ENCODE results near the gene WWOX. TPM values are rescaled to one million over a fixed set of nuclear protein-coding genes. Genes with fewer than 3 reads are reported as not detected.

The WWOX gene
- total RNA-seq, 6 donors from 2014 or later = 18.7 to 167 (median 31.0) TPM

DNA sequence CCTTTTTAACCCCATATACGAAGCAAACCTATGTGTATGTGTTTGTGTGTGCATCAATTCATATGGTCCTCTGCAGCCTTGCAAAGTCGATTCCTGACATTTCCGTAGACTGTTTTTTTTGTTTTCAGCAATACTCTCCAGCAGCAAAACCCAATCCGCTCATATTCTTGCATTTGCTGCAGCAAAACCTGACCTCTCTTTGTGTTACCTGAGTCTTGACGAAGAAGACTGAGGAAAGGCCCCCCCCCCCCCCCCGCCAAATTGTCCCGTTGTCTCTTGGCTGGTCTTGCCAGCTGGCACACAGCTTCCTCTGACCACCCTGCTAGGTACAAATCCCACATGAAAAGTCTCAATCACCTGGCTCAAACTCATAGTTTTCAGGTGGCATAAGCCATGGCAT, 494.7 kb downstream of the WWOX start:
- DNase-seq (no peak), ATAC-seq (ENCODE audit: low FRiP score in 2 of 2) (no peak)
- TF ChIP-seq, protein P1, sequence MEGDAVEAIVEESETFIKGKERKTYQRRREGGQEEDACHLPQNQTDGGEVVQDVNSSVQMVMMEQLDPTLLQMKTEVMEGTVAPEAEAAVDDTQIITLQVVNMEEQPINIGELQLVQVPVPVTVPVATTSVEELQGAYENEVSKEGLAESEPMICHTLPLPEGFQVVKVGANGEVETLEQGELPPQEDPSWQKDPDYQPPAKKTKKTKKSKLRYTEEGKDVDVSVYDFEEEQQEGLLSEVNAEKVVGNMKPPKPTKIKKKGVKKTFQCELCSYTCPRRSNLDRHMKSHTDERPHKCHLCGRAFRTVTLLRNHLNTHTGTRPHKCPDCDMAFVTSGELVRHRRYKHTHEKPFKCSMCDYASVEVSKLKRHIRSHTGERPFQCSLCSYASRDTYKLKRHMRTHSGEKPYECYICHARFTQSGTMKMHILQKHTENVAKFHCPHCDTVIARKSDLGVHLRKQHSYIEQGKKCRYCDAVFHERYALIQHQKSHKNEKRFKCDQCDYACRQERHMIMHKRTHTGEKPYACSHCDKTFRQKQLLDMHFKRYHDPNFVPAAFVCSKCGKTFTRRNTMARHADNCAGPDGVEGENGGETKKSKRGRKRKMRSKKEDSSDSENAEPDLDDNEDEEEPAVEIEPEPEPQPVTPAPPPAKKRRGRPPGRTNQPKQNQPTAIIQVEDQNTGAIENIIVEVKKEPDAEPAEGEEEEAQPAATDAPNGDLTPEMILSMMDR (IDR thresholded peaks at IDR 0.05) = no peak
- TF ChIP-seq EP300 (IDR thresholded peaks at IDR 0.05) = no peak
- no peak for TF ChIP-seq POLR2AphosphoS5 (IDR thresholded peaks at IDR 0.05)
- no peak for TF ChIP-seq POLR2A (IDR thresholded peaks at IDR 0.05)
- Histone ChIP-seq H3K27me3 (no peaks in the 10 kb centered on the region), H3K36me3 (no peaks in the 10 kb centered on the region), H3K27ac (no peak overlapping the region), H3K9me3 (no peaks in the 10 kb centered on the region), H3K4me1 (no peaks in the 10 kb centered on the region), H3K4me3 (no peak overlapping the region)
- 74 to 79% methylated on average over 7 of the region's 7 CpGs for WGBS, 2 donors

DNA sequence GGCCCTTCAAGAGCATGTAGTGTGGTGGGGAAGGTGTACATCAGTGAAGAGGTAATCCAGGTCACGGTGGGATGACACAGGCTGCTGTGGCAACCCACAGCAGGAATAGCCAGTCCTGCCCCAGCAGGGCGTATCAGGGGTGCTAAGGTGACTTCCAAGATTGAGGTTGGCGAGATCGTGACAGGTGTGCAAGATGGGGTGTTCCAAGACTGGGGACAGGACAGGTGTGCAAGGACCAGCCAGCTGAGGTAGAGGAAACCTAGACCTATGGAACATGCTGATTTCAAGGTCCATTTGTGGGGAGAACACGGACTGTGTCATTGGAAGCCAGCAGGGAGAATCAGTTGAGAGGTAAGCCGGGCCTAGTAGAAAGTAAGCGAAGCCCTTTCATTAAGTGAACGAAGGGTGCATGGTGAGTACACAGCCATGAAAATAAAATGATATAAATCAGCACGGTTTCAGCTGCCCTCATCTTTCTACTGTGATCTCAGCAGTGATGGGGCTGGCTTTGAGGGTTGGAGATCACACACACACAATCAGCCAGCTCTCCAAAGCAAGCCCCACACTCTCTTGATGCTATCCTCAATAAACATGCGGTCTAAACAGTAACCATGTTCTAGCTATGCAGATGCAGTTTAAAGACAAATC, 497.0 kb downstream of the WWOX start:
- Histone ChIP-seq H3K4me1 (no peaks in the 10 kb centered on the region), H3K4me3 (no peak overlapping the region), H3K36me3 (no peaks in the 10 kb centered on the region), H3K27ac (no peak overlapping the region), H3K9me3 (no peaks in the 10 kb centered on the region), H3K27me3 (no peaks in the 10 kb centered on the region)
- DNase-seq (no peak), ATAC-seq (ENCODE audit: low FRiP score in 2 of 2) (no peak)
- 95 to 97% methylated on average over 10 of the region's 10 CpGs for WGBS, 2 donors
- TF ChIP-seq POLR2AphosphoS5 (IDR thresholded peaks at IDR 0.05) (no peak), POLR2A (IDR thresholded peaks at IDR 0.05) (no peak), EP300 (IDR thresholded peaks at IDR 0.05) (no peak)
- TF ChIP-seq, protein P1 (IDR thresholded peaks at IDR 0.05) = no peak

DNA sequence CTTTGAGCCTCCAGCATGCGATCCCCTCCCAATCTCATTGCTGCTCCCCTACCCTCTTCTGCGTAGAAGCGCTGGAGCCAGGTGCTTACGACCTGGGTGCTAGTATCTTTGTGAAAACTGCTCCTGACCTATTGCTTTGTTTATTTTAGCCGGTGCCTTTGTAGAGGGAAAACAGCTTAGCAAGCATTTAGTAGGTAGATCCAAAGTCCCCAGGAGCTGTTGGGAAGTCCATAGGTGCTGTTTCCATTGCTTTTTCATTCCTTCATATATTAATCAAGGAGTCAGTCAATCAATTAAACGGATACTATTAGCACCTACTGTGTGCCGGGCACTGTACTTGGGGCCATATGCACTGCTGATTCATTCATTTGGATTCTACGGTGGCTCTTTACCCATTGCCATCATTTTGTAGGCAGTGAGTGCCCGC, 497.6 kb downstream of the WWOX start:
- DNase-seq (no peak), ATAC-seq (ENCODE audit: low FRiP score in 2 of 2) (no peak)
- Histone ChIP-seq H3K36me3 (no peaks in the 10 kb centered on the region), H3K27me3 (no peaks in the 10 kb centered on the region), H3K4me3 (no peak overlapping the region), H3K27ac (no peak overlapping the region), H3K4me1 (no peaks in the 10 kb centered on the region), H3K9me3 (no peaks in the 10 kb centered on the region)
- TF ChIP-seq POLR2A (IDR thresholded peaks at IDR 0.05) = no peak
- TF ChIP-seq, protein P1 (IDR thresholded peaks at IDR 0.05) = no peak
- no peak for TF ChIP-seq POLR2AphosphoS5 (IDR thresholded peaks at IDR 0.05)
- TF ChIP-seq EP300 (IDR thresholded peaks at IDR 0.05) = no peak
- WGBS, 2 donors = 91 to 96% methylated on average over 9 of the region's 9 CpGs

DNA sequence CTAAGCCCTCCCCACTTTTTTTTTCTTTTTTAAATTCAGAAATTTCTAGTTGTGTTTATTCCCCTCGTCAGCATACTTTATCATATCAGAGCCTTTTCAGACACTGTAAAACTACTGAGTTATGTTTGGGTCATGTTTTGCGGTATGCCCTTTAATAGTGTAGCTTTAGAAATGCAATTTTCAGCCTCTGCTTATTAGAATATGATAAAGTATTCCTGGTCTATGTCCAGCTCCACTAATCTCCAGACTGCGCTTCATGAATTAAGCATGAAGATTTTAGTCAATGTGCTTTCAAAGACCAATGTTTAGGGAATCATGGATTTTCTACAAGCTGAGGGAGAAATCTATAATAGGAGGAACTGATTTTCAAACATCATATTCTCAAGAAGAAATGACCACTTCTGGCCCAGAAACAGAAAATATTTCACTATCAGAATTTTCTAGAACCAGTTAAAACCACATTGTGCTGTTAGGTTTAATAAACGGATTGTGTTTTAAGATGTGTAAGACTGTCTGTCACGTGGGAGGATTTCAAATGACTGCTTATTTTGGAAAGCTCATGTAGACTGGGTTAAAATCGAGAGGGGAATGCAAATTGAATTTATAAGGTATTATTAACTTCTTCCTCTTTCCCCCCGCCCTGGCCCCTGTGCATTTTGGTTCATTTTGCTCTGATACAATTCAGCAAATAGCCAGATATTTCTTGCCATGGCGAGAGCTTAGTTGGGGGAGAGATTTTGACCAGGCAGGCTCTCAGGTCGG, 498.5 kb downstream of the WWOX start:
- TF ChIP-seq EP300 (IDR thresholded peaks at IDR 0.05) = no peak
- TF ChIP-seq, protein P1 (IDR thresholded peaks at IDR 0.05) = no peak
- TF ChIP-seq POLR2A (IDR thresholded peaks at IDR 0.05) = no peak
- no peak for TF ChIP-seq POLR2AphosphoS5 (IDR thresholded peaks at IDR 0.05)
- DNase-seq = no peak
- Histone ChIP-seq H3K4me3 (no peak overlapping the region), H3K9me3 (no peaks in the 10 kb centered on the region), H3K27ac (no peak overlapping the region), H3K36me3 (no peaks in the 10 kb centered on the region), H3K4me1 (no peaks in the 10 kb centered on the region), H3K27me3 (no peaks in the 10 kb centered on the region)
- ATAC-seq (ENCODE audit: low FRiP score in 2 of 2) = no peak
- WGBS, 2 donors = 87 to 92% methylated on average over 9 of the region's 9 CpGs
